Left cardiac atrium (tissue), 4 donors: ENCODE results near the gene FBXW8. TPM values are rescaled to one million over a fixed set of nuclear protein-coding genes. Genes with fewer than 3 reads are reported as not detected.

Experiments used
- ATAC-seq, 2 donors: fragments of 200-7000 bp; cut with Tn5 transposase; one replicate each; pipeline ENCODE4 v1.9.1; 2020; ENCODE audit warnings: mild to moderate bottlenecking in 2 of 2, moderate library complexity in 2 of 2
- DNase-seq: peaks from one replicate; pipeline ENCODE4 v3.0.0-alpha.2; 2020
- intact Hi-C, 2 donors: fragments of 100-400 bp; cut with DNase I; formaldehyde crosslinking; loops; one replicate each; pipeline versions ENCODE4 v1.14.1 to v1.15.1; 2022 to 2023
- long read RNA-seq: library from polyadenylated mRNA; unstranded; transcript quantifications from one replicate; pipeline ENCODE4 v2.0.0, GENCODE V29; 2021
- total RNA-seq, 2 donors: library from RNA; stranded (reverse); fragmentation: NEBNext Ultra II Directional; extraction: Animal tissue kit (Norgen Biotek cat#: 25700); gene quantifications; one replicate each; pipeline ENCODE4 v1.2.1, GENCODE V29; 2021
- donor health status: DM: no; HTN: yes; CAD: no.
- donor health status: DM: no; HTN: yes; CAD: no; lungs with severe emphysema.
- donor health status: DM: yes; HTN: yes; CAD: no.
- donor health status: Dilated cardiomyopathy.

The FBXW8 gene, protein sequence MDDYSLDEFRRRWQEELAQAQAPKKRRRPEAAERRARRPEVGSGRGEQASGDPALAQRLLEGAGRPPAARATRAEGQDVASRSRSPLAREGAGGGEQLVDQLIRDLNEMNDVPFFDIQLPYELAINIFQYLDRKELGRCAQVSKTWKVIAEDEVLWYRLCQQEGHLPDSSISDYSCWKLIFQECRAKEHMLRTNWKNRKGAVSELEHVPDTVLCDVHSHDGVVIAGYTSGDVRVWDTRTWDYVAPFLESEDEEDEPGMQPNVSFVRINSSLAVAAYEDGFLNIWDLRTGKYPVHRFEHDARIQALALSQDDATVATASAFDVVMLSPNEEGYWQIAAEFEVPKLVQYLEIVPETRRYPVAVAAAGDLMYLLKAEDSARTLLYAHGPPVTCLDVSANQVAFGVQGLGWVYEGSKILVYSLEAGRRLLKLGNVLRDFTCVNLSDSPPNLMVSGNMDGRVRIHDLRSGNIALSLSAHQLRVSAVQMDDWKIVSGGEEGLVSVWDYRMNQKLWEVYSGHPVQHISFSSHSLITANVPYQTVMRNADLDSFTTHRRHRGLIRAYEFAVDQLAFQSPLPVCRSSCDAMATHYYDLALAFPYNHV
- total RNA-seq = 1 to 10 TPM; 6.5 to 8.9 TPM
- long read RNA-seq, full-length matches to known transcripts = 5 of 7 reads
- long read RNA-seq, partial matches to known transcripts = 0 of 7 reads
- long read RNA-seq, other reads (novel, unspliced or antisense) = 2 of 7 reads

DNA sequence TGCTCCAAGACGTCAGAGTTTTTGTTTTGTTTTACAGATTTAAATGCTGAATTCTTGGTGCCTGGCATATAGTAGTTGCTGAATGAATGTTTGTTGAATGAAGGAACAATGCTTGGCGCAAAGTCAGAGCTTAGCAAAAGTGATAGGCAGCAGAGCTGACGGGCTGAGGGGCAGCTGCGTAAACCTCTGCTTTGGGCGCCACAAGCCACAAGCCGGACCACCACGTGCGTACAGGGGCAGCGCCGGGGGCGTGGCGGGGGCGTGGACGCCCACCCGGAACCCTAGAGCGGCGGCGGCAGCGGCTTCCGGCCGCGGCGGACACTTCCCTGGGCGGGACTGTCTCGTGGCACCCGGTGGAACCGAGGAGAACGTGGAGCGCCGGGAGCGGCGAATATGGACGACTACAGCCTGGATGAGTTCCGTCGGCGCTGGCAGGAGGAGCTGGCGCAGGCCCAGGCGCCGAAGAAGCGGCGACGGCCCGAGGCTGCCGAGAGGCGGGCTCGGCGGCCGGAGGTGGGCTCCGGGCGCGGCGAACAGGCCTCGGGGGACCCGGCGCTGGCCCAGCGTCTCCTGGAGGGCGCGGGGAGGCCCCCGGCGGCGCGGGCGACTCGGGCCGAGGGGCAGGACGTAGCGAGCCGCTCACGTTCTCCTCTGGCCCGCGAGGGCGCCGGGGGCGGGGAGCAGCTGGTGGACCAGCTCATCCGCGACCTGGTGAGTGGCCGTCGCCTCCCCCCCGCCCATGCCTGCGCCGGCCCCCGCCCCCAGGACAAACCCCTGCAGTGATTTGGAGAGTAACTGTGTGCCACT is at the start of gene FBXW8:
FBXW8 (plus strand) TSS at position 306 of the 807 bp plus-strand sequence; CDS start at position 394, 88 bp downstream.
- peak; percentile 96 to 98 for ATAC-seq
- intact Hi-C loops = no loop called here
- peak; percentile 88 for DNase-seq

- ATAC-seq (peak; percentile 44 to 84), DNase-seq (peak; percentile 57)
- intact Hi-C loops = no loop called here
Observed at GRCh38 chr12:116861320-116861719, 49.4 kb upstream of the FBXW8 start.

DNA sequence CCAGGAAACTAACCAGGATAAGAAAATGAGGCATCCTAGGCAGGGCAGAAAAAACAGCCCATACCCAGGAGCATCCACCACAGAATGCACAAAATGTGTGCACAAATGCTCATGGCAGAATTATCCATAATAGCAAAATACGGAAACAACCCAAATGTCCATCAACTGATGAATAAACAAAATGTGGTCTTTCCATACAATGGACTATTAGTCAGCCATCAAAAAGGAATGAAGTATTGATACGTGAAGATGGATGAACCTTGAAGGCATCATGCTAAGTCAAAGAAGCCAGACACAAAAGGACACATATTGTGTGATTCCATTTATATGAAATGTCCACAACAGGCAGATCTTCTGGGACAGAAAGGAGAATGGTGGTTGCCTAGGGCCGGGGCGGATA is 48.6 kb upstream of the FBXW8 start:
- intact Hi-C loops = no loop called here
- ATAC-seq = no peak
- DNase-seq = no peak

- no peak for DNase-seq
- ATAC-seq = no peak
- intact Hi-C loops = no loop called here
Observed at GRCh38 chr12:116863275-116863767, 47.4 kb upstream of the FBXW8 start.

- no peak for DNase-seq
- intact Hi-C loops = no loop called here
- no peak for ATAC-seq
Observed at GRCh38 chr12:116864371-116865160, 46.2 kb upstream of the FBXW8 start.

GRCh38 chr12:116867523-116867922 is 43.2 kb upstream of the FBXW8 start:
- ATAC-seq = no peak
- DNase-seq = no peak
- intact Hi-C loops = no loop called here

- intact Hi-C loops = no loop called here
- ATAC-seq = no peak
Observed at GRCh38 chr12:116870306-116870705, 40.4 kb upstream of the FBXW8 start.

GRCh38 chr12:116874324-116874995 is 36.3 kb upstream of the FBXW8 start:
- ATAC-seq (no peak), DNase-seq (no peak)
- intact Hi-C loops = no loop called here

More at GRCh38 chr12:116870306-116870705, 40.4 kb upstream of the FBXW8 start:
- no peak for DNase-seq

- ATAC-seq = no peak
- intact Hi-C loops = no loop called here
- no peak for DNase-seq
Observed at GRCh38 chr12:116876151-116876869, 34.4 kb upstream of the FBXW8 start.

DNA sequence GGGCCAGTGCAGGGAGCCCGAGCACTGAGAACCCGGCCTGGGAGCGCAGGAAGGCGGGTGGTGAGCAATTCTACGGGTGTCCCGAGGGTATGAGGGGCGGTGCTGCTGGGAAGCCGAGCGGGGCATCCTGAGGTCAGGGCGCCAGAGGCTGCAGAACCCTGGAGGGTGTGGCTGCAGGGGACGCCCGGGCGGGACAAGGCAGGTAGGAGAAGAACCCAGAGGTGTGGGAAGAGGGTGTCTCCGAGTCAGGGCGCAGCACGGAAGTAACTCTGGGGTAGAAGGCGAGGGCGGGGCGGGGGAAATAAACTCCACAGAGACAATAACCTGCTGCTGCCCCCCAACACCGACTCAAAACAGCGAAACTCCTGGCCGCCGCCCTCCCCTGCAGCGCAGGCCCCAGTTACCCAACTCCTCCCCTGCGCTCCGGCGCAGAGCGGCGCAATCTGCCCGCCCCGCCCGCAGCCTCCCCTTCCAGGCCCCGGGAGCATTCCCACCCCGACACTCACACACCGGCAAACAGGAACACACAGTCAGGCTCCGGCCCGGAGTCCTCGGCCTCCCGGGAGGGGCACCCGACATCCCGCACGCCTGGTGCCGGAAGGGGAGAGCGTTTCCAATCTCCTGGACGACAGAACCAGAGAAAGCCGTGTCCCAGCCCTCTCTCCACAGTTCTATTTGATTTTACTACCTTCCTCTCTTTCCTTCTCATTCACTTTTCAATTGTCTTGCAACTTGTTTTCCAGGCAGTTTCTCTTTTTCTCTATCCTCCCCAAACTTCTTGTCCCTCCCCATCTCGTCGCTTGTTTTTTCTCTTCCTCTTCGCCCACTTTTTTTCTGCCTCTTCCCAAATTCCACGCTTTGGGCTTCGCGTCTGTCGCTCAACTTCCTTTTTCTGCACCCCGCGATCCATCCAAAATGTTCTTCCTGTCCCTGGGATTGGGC is 31.9 kb upstream of the FBXW8 start:
- DNase-seq (no peak), ATAC-seq (no peak)
- intact Hi-C loops = no loop called here

GRCh38 chr12:116879509-116880212 is 31.1 kb upstream of the FBXW8 start:
- DNase-seq (no peak), ATAC-seq (no peak)
- intact Hi-C loops = no loop called here

DNA sequence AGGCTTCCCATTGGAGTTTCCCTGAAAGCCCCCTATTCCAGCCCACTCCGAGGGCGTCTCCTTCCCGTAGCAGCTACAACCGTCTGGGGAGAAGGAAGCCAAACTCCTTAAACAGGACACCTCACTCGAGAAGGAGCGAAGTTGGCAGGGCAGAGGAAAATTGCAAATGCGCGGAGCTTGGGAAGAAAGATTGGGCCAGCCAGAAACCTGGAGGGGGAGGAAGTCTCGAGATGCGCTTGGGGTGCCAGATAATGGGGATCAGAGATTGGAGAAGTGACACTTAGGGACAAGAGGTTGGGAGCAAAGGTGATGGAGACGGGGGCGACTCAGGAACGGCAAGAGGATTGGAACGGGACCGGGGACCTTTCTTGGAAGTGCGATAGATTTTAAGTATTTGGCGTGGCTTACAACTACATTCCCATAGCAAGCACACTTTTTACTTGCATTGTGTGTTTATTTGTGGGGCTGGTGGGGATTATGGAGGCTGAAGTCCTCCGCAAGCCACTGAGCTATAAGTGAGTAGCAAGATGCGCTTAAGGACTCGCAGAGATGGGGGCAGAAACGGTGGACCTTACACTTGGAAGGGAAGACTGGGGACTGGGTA is 30.4 kb upstream of the FBXW8 start:
- intact Hi-C loops = no loop called here
- no peak for DNase-seq
- ATAC-seq = no peak

GRCh38 chr12:116880817-116881324 is 29.9 kb upstream of the FBXW8 start:
- intact Hi-C loops = no loop called here
- no peak for DNase-seq
- ATAC-seq = peak; percentile 71 to 77

- no peak for DNase-seq
- intact Hi-C loops = no loop called here
- ATAC-seq = no peak
Observed at GRCh38 chr12:116881325-116881876, 29.3 kb upstream of the FBXW8 start, which contains the start of gene HRK. Gene HRK (minus strand): TSS chr12:116881441. CDS start chr12:116881307, 134 bp downstream.
